Measurements from ENCODE around the gene BLVRA. TPM values are rescaled to one million over a fixed set of nuclear protein-coding genes. Genes with fewer than 3 reads are reported as not detected.
A peak's percentile ranks its signal among the peaks of the same experiment; 100 is the strongest.
"Not testable (repeated sequence)": the region's sequence is repeated elsewhere in the genome, so short reads cannot be mapped to it uniquely, and the experiment has no call there.

BLVRA gene
- polyA plus RNA-seq, 1 experiment, result 33.9 TPM

- Histone ChIP-seq H3K4me3 (ENCODE audit: low read depth, low read length) (no peak overlapping the region), H3K36me3 (ENCODE audit: control insufficient read depth, insufficient read depth, low read length) (0 out of 2 replicates have a peak, but pooled peaks cover 2% of the 10 kb centered on the region), H3K27me3 (ENCODE audit: control insufficient read depth, insufficient read depth, low read length) (no peaks in the 10 kb centered on the region)
- ChIA-PET POLR2A (no interaction called here), CTCF (no interaction called here)
- DNase-seq (ENCODE audit: low read depth), result no peak
- TF ChIP-seq CTCF (IDR thresholded peaks at IDR 0.05; ENCODE audit: insufficient read depth, low read depth, low read length), result no peak
These were observed 20.7 kb downstream of the BLVRA start for GRCh38 chr7:43779045-43779812.

GRCh38 chr7:43781726-43782607, 23.5 kb downstream of the BLVRA start:
- H3K36me3 ChIP-seq (ENCODE audit: control insufficient read depth, insufficient read depth, low read length), result 0 out of 2 replicates have a peak, but pooled peaks cover 2% of the 10 kb centered on the region
- no peaks in the 10 kb centered on the region for H3K27me3 ChIP-seq (ENCODE audit: control insufficient read depth, insufficient read depth, low read length)
- ChIA-PET POLR2A (interaction anchor here (0.6 kb wide), 1 partner anchor 20 kb away, joined by 5 read pairs; no protein-coding TSS in a partner anchor), CTCF (interaction anchor here (1.0 kb wide), 1 partner anchor 14 kb away, joined by 3 read pairs; no protein-coding TSS in a partner anchor)
- TF ChIP-seq CTCF (IDR thresholded peaks at IDR 0.05; ENCODE audit: insufficient read depth, low read depth, low read length), result no peak
- peak; percentile 42 for DNase-seq (ENCODE audit: low read depth)
- no peak overlapping the region for H3K4me3 ChIP-seq (ENCODE audit: low read depth, low read length)

GRCh38 chr7:43782768-43783555, 24.5 kb downstream of the BLVRA start:
- no peaks in the 10 kb centered on the region for H3K27me3 ChIP-seq (ENCODE audit: control insufficient read depth, insufficient read depth, low read length)
- CTCF ChIA-PET, result no interaction called here
- H3K4me3 ChIP-seq (ENCODE audit: low read depth, low read length), result no peak overlapping the region
- TF ChIP-seq CTCF (IDR thresholded peaks at IDR 0.05; ENCODE audit: insufficient read depth, low read depth, low read length), result no peak
- DNase-seq (ENCODE audit: low read depth), result no peak
- H3K36me3 ChIP-seq (ENCODE audit: control insufficient read depth, insufficient read depth, low read length), result peaks cover 2% of the 10 kb centered on the region; the same call in 1 of the 2 replicates
- POLR2A ChIA-PET, result no interaction called here

- peaks cover 3% of the 10 kb centered on the region for H3K36me3 ChIP-seq (ENCODE audit: control insufficient read depth, insufficient read depth, low read length)
- TF ChIP-seq CTCF (IDR thresholded peaks at IDR 0.05; ENCODE audit: insufficient read depth, low read depth, low read length), result no peak
- no peaks in the 10 kb centered on the region for H3K27me3 ChIP-seq (ENCODE audit: control insufficient read depth, insufficient read depth, low read length)
- ChIA-PET POLR2A (no interaction called here), CTCF (interaction anchor here (1.3 kb wide), 1 partner anchor 55 kb away, joined by 3 read pairs; no protein-coding TSS in a partner anchor)
- no peak overlapping the region for H3K4me3 ChIP-seq (ENCODE audit: low read depth, low read length)
- DNase-seq (ENCODE audit: low read depth), result no peak
These were observed 25.6 kb downstream of the BLVRA start for GRCh38 chr7:43784030-43784584.

- H3K27me3 ChIP-seq (ENCODE audit: control insufficient read depth, insufficient read depth, low read length); H3K4me3 ChIP-seq (ENCODE audit: low read depth, low read length); POLR2A ChIA-PET; DNase-seq (ENCODE audit: low read depth); H3K36me3 ChIP-seq (ENCODE audit: control insufficient read depth, insufficient read depth, low read length): not testable (repeated sequence)
- CTCF ChIA-PET, result interaction anchor here (1.2 to 1.3 kb wide), 2 partner anchors 55 to 202 kb away, joined by 3 to 5 read pairs; partner anchors contain the start of gene STK17A
These were observed 26.2 kb downstream of the BLVRA start for GRCh38 chr7:43784585-43785087.
